Measurements from ENCODE around the gene LYVE1. TPM values are rescaled to one million over a fixed set of nuclear protein-coding genes. Genes with fewer than 3 reads are reported as not detected.

The LYVE1 gene
- total and polyA plus RNA-seq, 2 donors (not counting 1 experiment from before 2014, with no cell fraction given), result not detected

GRCh38 chr11:10540915-10541560 is 27.4 kb downstream of the LYVE1 start, which contains the start of gene RNF141:
RNF141 (minus strand) TSS chr11:10541187; CDS start chr11:10534158, 7,029 bp downstream.
- ChIA-PET CTCF (interaction anchor here (0.6 to 4.4 kb wide), 57 partner anchors 9 to 215 kb away, joined by 3 to 48 read pairs (median 6); no protein-coding TSS in a partner anchor), POLR2A (interaction anchor here (0.6 to 1.9 kb wide), 19 partner anchors 13 to 316 kb away, joined by 3 to 11 read pairs (median 4); partner anchors contain the start of genes ADM, AMPD3 and ZBED5)
- intact Hi-C loops (cut with micrococcal nuclease), result loop anchor here (1.0 to 10.0 kb wide), 10 partner anchors 65 to 1080 kb away; partner anchors contain the start of genes ADM, CTR9, EIF4G2 and ZNF143
- peak within 1 kb of the TSS; percentile 89 for H2AFZ ChIP-seq (ENCODE audit: insufficient read depth, low read depth, low read length, poor library complexity, severe bottlenecking)
- H3K36me3 ChIP-seq (replicated peaks in 1 of 2; ENCODE audit: control extremely low read depth in 1 of 2, control insufficient read depth in 1 of 2, extremely low read depth in 1 of 2, insufficient read depth in 2 of 2, low read length in 1 of 2), result peaks cover 0 to 3% of the 10 kb centered on the region in 2 experiments
- DNase-seq, result peak; percentile 96
- H3K27ac ChIP-seq (ENCODE audit: low read length in 2 of 2), result peak within 1 kb of the TSS; percentile 83 to 92
- peaks cover 0 to 17% (median 16%) of the 10 kb centered on the region in 3 donors for H3K9me3 ChIP-seq (ENCODE audit: control extremely low read depth in 1 of 3, control insufficient read depth in 2 of 3, insufficient read depth in 1 of 3, low read length in 2 of 3)
- H3K9ac ChIP-seq (ENCODE audit: low read length), result peak within 1 kb of the TSS; percentile 84
- H3K79me2 ChIP-seq (ENCODE audit: control insufficient read depth, insufficient read depth, low read length), result peaks cover 55% of the 10 kb centered on the region
- Mint-ChIP-seq H3K4me1 (peaks cover 79% of the 10 kb centered on the region), H3K27me3 (no peaks in the 10 kb centered on the region), H3K27ac (peak within 1 kb of the TSS; percentile 98), H3K4me3 (peak within 1 kb of the TSS; percentile 95), H3K9me3 (ENCODE audit: insufficient read depth) (peaks cover 2% of the 10 kb centered on the region)
- peak within 1 kb of the TSS; percentile 73 to 93 (median 78) for H3K4me3 ChIP-seq (ENCODE audit: control extremely low read depth in 1 of 5, extremely low read depth in 1 of 5, insufficient read depth in 1 of 5, low read depth in 2 of 5, low read length in 4 of 5)
- H3K4me1 ChIP-seq (ENCODE audit: control insufficient read depth in 2 of 2, insufficient read depth in 2 of 2, low read length in 2 of 2), result peaks cover 59 to 62% of the 10 kb centered on the region in 2 donors
- 2% methylated on average over 50 of the region's 54 CpGs for WGBS (ENCODE audit: insufficient coverage)
- peak within 1 kb of the TSS; percentile 78 for H3K4me2 ChIP-seq (replicated peaks; ENCODE audit: low read depth, low read length, poor library complexity, severe bottlenecking)
- peak; percentile 86 for ATAC-seq (ENCODE audit: low read depth)
- no peaks in the 10 kb centered on the region for H4K20me1 ChIP-seq (ENCODE audit: control insufficient read depth, insufficient read depth, low read length, poor library complexity, severe bottlenecking)
- H3K27me3 ChIP-seq (replicated peaks in 1 of 4; ENCODE audit: control extremely low read depth in 1 of 4, control insufficient read depth in 3 of 4, insufficient read depth in 4 of 4, low read length in 3 of 4), result no peaks in the 10 kb centered on the region
- TF ChIP-seq CTCF (IDR thresholded peaks at IDR 0.05) (peak; percentile 91), EZH2 (IDR thresholded peaks at IDR 0.05; ENCODE audit: borderline replicate concordance, insufficient read depth, low read depth, low read length, poor library complexity, severe bottlenecking) (no peak)

All from B cell (primary cell).